ENCODE measurements around the gene NOBOX. TPM values are rescaled to one million over a fixed set of nuclear protein-coding genes. Genes with fewer than 3 reads are reported as not detected.
"Not testable (repeated sequence)": the region's sequence is repeated elsewhere in the genome, so short reads cannot be mapped to it uniquely, and the experiment has no call there.

NOBOX gene
- total RNA-seq, 2 experiments from 2014 or later = not detected

- Mint-ChIP-seq H3K4me1 (peaks cover 8% of the 10 kb centered on the region), H3K4me3 (no peak overlapping the region), H3K27ac (no peak overlapping the region), H3K27me3 (no peaks in the 10 kb centered on the region), H3K9me3 (ENCODE audit: low read depth) (no peaks in the 10 kb centered on the region), H3K36me3 (no peaks in the 10 kb centered on the region)
- DNase-seq (no peak), ATAC-seq (no peak)
- CTCF ChIA-PET = interaction anchor here (0.7 to 1.3 kb wide), 2 partner anchors 10 to 12 kb away, joined by 3 to 4 read pairs; no protein-coding TSS in a partner anchor
Measured at GRCh38 chr7:144384555-144385245, 18.8 kb downstream of the NOBOX start.

- Mint-ChIP-seq H3K27ac (no peak overlapping the region), H3K27me3 (no peaks in the 10 kb centered on the region), H3K4me1 (peaks cover 8% of the 10 kb centered on the region), H3K4me3 (no peak overlapping the region), H3K36me3 (no peaks in the 10 kb centered on the region), H3K9me3 (ENCODE audit: low read depth) (no peaks in the 10 kb centered on the region)
- CTCF ChIA-PET = interaction anchor here (0.7 kb wide), 1 partner anchor 12 kb away, joined by 3 read pairs; no protein-coding TSS in a partner anchor
- ATAC-seq = no peak
- no peak for DNase-seq
Measured at GRCh38 chr7:144384071-144384470, 19.4 kb downstream of the NOBOX start.

GRCh38 chr7:144379776-144380384 lies 23.6 kb downstream of the NOBOX start:
- H3K4me1 Mint-ChIP-seq = peaks cover 8% of the 10 kb centered on the region
- H3K4me3 Mint-ChIP-seq = no peak overlapping the region
- DNase-seq (no peak), ATAC-seq (no peak)
- H3K27me3 Mint-ChIP-seq = no peaks in the 10 kb centered on the region
- CTCF ChIA-PET = no interaction called here
- H3K27ac Mint-ChIP-seq = no peak overlapping the region
- peaks cover 4% of the 10 kb centered on the region for H3K36me3 Mint-ChIP-seq
- H3K9me3 Mint-ChIP-seq (ENCODE audit: low read depth) = no peaks in the 10 kb centered on the region

GRCh38 chr7:144378651-144379050 lies 24.8 kb downstream of the NOBOX start:
- H3K4me1 Mint-ChIP-seq = no peaks in the 10 kb centered on the region
- peaks cover 4% of the 10 kb centered on the region for H3K36me3 Mint-ChIP-seq
- DNase-seq = peak; percentile 31
- H3K27me3 Mint-ChIP-seq = no peaks in the 10 kb centered on the region
- CTCF ChIA-PET = no interaction called here
- no peaks in the 10 kb centered on the region for H3K9me3 Mint-ChIP-seq (ENCODE audit: low read depth)
- no peak overlapping the region for H3K27ac Mint-ChIP-seq
- no peak for ATAC-seq
- H3K4me3 Mint-ChIP-seq = no peak overlapping the region

GRCh38 chr7:144369221-144369620 lies 34.3 kb downstream of the NOBOX start:
- H3K27me3 Mint-ChIP-seq; H3K9me3 Mint-ChIP-seq (ENCODE audit: low read depth); H3K36me3 Mint-ChIP-seq; H3K27ac Mint-ChIP-seq; ATAC-seq; DNase-seq; CTCF ChIA-PET; H3K4me1 Mint-ChIP-seq; H3K4me3 Mint-ChIP-seq: not testable (repeated sequence)

- H3K4me3 Mint-ChIP-seq; CTCF ChIA-PET; ATAC-seq; H3K27me3 Mint-ChIP-seq; H3K4me1 Mint-ChIP-seq; H3K36me3 Mint-ChIP-seq; DNase-seq; H3K9me3 Mint-ChIP-seq (ENCODE audit: low read depth); H3K27ac Mint-ChIP-seq: not testable (repeated sequence)
Measured at GRCh38 chr7:144367250-144367649, 36.2 kb downstream of the NOBOX start.

- H3K27ac Mint-ChIP-seq; H3K36me3 Mint-ChIP-seq; ATAC-seq; H3K27me3 Mint-ChIP-seq; H3K9me3 Mint-ChIP-seq (ENCODE audit: low read depth); DNase-seq; H3K4me1 Mint-ChIP-seq; H3K4me3 Mint-ChIP-seq; CTCF ChIA-PET: not testable (repeated sequence)
Measured at GRCh38 chr7:144365523-144365922, 38.0 kb downstream of the NOBOX start.

- H3K27ac Mint-ChIP-seq; CTCF ChIA-PET; DNase-seq; H3K4me3 Mint-ChIP-seq; H3K36me3 Mint-ChIP-seq; H3K4me1 Mint-ChIP-seq; H3K27me3 Mint-ChIP-seq; H3K9me3 Mint-ChIP-seq (ENCODE audit: low read depth): not testable (repeated sequence)
- ATAC-seq = peak; percentile 35
Measured at GRCh38 chr7:144362061-144362460, 41.4 kb downstream of the NOBOX start.

GRCh38 chr7:144356860-144357259 lies 46.6 kb downstream of the NOBOX start:
- H3K9me3 Mint-ChIP-seq (ENCODE audit: low read depth); DNase-seq; H3K36me3 Mint-ChIP-seq; H3K4me3 Mint-ChIP-seq; H3K27me3 Mint-ChIP-seq; H3K27ac Mint-ChIP-seq; ATAC-seq; CTCF ChIA-PET; H3K4me1 Mint-ChIP-seq: not testable (repeated sequence)

- H3K9me3 Mint-ChIP-seq (ENCODE audit: low read depth); H3K27ac Mint-ChIP-seq; CTCF ChIA-PET; H3K4me1 Mint-ChIP-seq; ATAC-seq; H3K4me3 Mint-ChIP-seq; DNase-seq; H3K27me3 Mint-ChIP-seq; H3K36me3 Mint-ChIP-seq: not testable (repeated sequence)
Measured at GRCh38 chr7:144356185-144356584, 47.3 kb downstream of the NOBOX start.

- H3K4me3 Mint-ChIP-seq = peak within 1 kb of the TSS; percentile 82
- H3K9me3 Mint-ChIP-seq (ENCODE audit: low read depth); DNase-seq; H3K27me3 Mint-ChIP-seq; H3K4me1 Mint-ChIP-seq; CTCF ChIA-PET; H3K36me3 Mint-ChIP-seq: not testable (repeated sequence)
- peak; percentile 89 for ATAC-seq
- H3K27ac Mint-ChIP-seq = peak within 1 kb of the TSS; percentile 65
Measured at GRCh38 chr7:144355176-144355822, 48.2 kb downstream of the NOBOX start, which contains the start of gene ARHGEF5. Gene ARHGEF5, plus strand, starts transcription at chr7:144355402. Its CDS starts 7,268 bp downstream, at chr7:144362670.

- H3K36me3 Mint-ChIP-seq, ATAC-seq, H3K27ac Mint-ChIP-seq: not testable (repeated sequence)
Measured at GRCh38 chr7:144351667-144352066, 51.8 kb downstream of the NOBOX start.

GRCh38 chr7:144348625-144349024 lies 54.9 kb downstream of the NOBOX start:
- ATAC-seq = peak; percentile 78

More at GRCh38 chr7:144351667-144352066, 51.8 kb downstream of the NOBOX start:
- CTCF ChIA-PET; DNase-seq; H3K9me3 Mint-ChIP-seq (ENCODE audit: low read depth); H3K4me1 Mint-ChIP-seq; H3K27me3 Mint-ChIP-seq; H3K4me3 Mint-ChIP-seq: not testable (repeated sequence)

More at GRCh38 chr7:144348625-144349024, 54.9 kb downstream of the NOBOX start:
- H3K36me3 Mint-ChIP-seq; DNase-seq; H3K4me3 Mint-ChIP-seq; CTCF ChIA-PET; H3K9me3 Mint-ChIP-seq (ENCODE audit: low read depth); H3K27me3 Mint-ChIP-seq; H3K27ac Mint-ChIP-seq; H3K4me1 Mint-ChIP-seq: not testable (repeated sequence)
